ENCODE data around the gene GGT7. TPM values are rescaled to one million over a fixed set of nuclear protein-coding genes. Genes with fewer than 3 reads are reported as not detected.
"Not testable (repeated sequence)": the region's sequence is repeated elsewhere in the genome, so short reads cannot be mapped to it uniquely, and the experiment has no call there.

GGT7 gene
- total RNA-seq, 1 donor from 2014 or later, result 17.3 TPM

DNA sequence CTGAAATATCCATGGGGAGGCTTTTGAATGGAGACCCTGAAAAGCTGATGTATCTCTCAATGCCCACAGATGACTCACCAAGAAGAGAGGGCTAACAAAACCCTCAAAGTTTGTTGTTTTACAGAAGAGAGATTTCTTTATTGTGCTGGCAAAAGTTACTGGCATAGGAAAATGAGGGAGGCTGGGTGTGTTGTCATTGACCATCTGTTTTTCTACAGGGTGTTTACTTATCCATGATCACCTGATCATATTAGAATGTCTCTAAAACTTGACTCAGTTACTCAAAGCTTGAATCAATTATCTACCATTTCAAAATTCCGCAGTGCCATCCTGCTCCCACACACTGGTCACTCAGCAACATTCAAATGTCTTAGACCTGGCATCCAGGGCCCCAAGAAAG lies 57.0 kb downstream of the GGT7 start:
- no peak overlapping the region for H2AFZ ChIP-seq (ENCODE audit: low read depth, low read length)
- H3K36me3 Mint-ChIP-seq (ENCODE audit: low read depth, unreplicated experiment), result no peaks in the 10 kb centered on the region

GRCh38 chr20:34808583-34808982 lies 64.1 kb downstream of the GGT7 start:
- H4K20me1 ChIP-seq (ENCODE audit: insufficient read depth, low read length), result peaks cover 73% of the 10 kb centered on the region
- Mint-ChIP-seq H3K36me3 (ENCODE audit: low read depth, unreplicated experiment) (no peaks in the 10 kb centered on the region), H3K27me3 (ENCODE audit: low read depth, unreplicated experiment) (no peaks in the 10 kb centered on the region), H3K4me1 (ENCODE audit: low read depth, unreplicated experiment) (no peaks in the 10 kb centered on the region), H3K27ac (ENCODE audit: unreplicated experiment) (no peak overlapping the region), H3K4me3 (ENCODE audit: unreplicated experiment) (no peak overlapping the region), H3K9me3 (ENCODE audit: unreplicated experiment) (no peaks in the 10 kb centered on the region)
- no peaks in the 10 kb centered on the region for H3K4me1 ChIP-seq (ENCODE audit: insufficient read depth, low read length)
- DNase-seq (ENCODE audit: low read depth) (no peak), FAIRE-seq (no peak)
- H3K36me3 ChIP-seq (ENCODE audit: insufficient read depth, low read length), result no peaks in the 10 kb centered on the region
- no peak overlapping the region for H3K9ac ChIP-seq (ENCODE audit: low read length)
- H3K79me2 ChIP-seq (ENCODE audit: insufficient read depth, low read length), result peaks cover 80% of the 10 kb centered on the region
- TF ChIP-seq EZH2 (IDR thresholded peaks at IDR 0.05; ENCODE audit: insufficient read depth, low read length), result no peak
- TF ChIP-seq, protein P1, sequence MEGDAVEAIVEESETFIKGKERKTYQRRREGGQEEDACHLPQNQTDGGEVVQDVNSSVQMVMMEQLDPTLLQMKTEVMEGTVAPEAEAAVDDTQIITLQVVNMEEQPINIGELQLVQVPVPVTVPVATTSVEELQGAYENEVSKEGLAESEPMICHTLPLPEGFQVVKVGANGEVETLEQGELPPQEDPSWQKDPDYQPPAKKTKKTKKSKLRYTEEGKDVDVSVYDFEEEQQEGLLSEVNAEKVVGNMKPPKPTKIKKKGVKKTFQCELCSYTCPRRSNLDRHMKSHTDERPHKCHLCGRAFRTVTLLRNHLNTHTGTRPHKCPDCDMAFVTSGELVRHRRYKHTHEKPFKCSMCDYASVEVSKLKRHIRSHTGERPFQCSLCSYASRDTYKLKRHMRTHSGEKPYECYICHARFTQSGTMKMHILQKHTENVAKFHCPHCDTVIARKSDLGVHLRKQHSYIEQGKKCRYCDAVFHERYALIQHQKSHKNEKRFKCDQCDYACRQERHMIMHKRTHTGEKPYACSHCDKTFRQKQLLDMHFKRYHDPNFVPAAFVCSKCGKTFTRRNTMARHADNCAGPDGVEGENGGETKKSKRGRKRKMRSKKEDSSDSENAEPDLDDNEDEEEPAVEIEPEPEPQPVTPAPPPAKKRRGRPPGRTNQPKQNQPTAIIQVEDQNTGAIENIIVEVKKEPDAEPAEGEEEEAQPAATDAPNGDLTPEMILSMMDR (IDR thresholded peaks at IDR 0.05; ENCODE audit: insufficient read depth, low read depth, low read length), result no peak
- H2AFZ ChIP-seq (ENCODE audit: low read depth, low read length), result no peak overlapping the region
- H3K4me2 ChIP-seq (ENCODE audit: low read length), result no peak overlapping the region
- H3K27me3 ChIP-seq (ENCODE audit: insufficient read depth, low read length), result no peaks in the 10 kb centered on the region
- no peaks in the 10 kb centered on the region for H3K9me3 ChIP-seq (ENCODE audit: insufficient read depth, low read depth, low read length)
- no peak overlapping the region for H3K27ac ChIP-seq (ENCODE audit: low read depth, low read length)
- no peak overlapping the region for H3K4me3 ChIP-seq (ENCODE audit: insufficient read depth, low read depth, low read length)

More for the DNA sequence above, 57.0 kb downstream of the GGT7 start:
- no peaks in the 10 kb centered on the region for H3K9me3 ChIP-seq (ENCODE audit: insufficient read depth, low read depth, low read length)
- H3K79me2 ChIP-seq (ENCODE audit: insufficient read depth, low read length), result peaks cover 99% of the 10 kb centered on the region
- H3K4me3 ChIP-seq (ENCODE audit: insufficient read depth, low read depth, low read length), result no peak overlapping the region
- Mint-ChIP-seq H3K27me3 (ENCODE audit: low read depth, unreplicated experiment) (no peaks in the 10 kb centered on the region), H3K4me1 (ENCODE audit: low read depth, unreplicated experiment) (peaks cover 9% of the 10 kb centered on the region), H3K27ac (ENCODE audit: unreplicated experiment) (no peak overlapping the region), H3K9me3 (ENCODE audit: unreplicated experiment) (no peaks in the 10 kb centered on the region), H3K4me3 (ENCODE audit: unreplicated experiment) (peak overlapping the region; percentile 41)
- no peaks in the 10 kb centered on the region for H3K36me3 ChIP-seq (ENCODE audit: insufficient read depth, low read length)
- H3K4me2 ChIP-seq (ENCODE audit: low read length), result no peak overlapping the region
- TF ChIP-seq, protein P1 (IDR thresholded peaks at IDR 0.05; ENCODE audit: insufficient read depth, low read depth, low read length), result no peak
- TF ChIP-seq EZH2 (IDR thresholded peaks at IDR 0.05; ENCODE audit: insufficient read depth, low read length), result no peak
- DNase-seq (ENCODE audit: low read depth) (no peak), FAIRE-seq (no peak)
- no peak overlapping the region for H3K27ac ChIP-seq (ENCODE audit: low read depth, low read length)
- H3K27me3 ChIP-seq (ENCODE audit: insufficient read depth, low read length), result no peaks in the 10 kb centered on the region
- peaks cover 86% of the 10 kb centered on the region for H4K20me1 ChIP-seq (ENCODE audit: insufficient read depth, low read length)
- no peak overlapping the region for H3K9ac ChIP-seq (ENCODE audit: low read length)
- peaks cover 3% of the 10 kb centered on the region for H3K4me1 ChIP-seq (ENCODE audit: insufficient read depth, low read length)

GRCh38 chr20:34807944-34808465 lies 64.7 kb downstream of the GGT7 start:
- H3K27me3 Mint-ChIP-seq (ENCODE audit: low read depth, unreplicated experiment); H3K4me1 Mint-ChIP-seq (ENCODE audit: low read depth, unreplicated experiment); H3K27ac Mint-ChIP-seq (ENCODE audit: unreplicated experiment); H3K9ac ChIP-seq (ENCODE audit: low read length); H3K9me3 ChIP-seq (ENCODE audit: insufficient read depth, low read depth, low read length); H3K4me3 ChIP-seq (ENCODE audit: insufficient read depth, low read depth, low read length); H3K36me3 Mint-ChIP-seq (ENCODE audit: low read depth, unreplicated experiment); H3K4me1 ChIP-seq (ENCODE audit: insufficient read depth, low read length); H3K27ac ChIP-seq (ENCODE audit: low read depth, low read length); H3K27me3 ChIP-seq (ENCODE audit: insufficient read depth, low read length); H3K9me3 Mint-ChIP-seq (ENCODE audit: unreplicated experiment); H3K4me3 Mint-ChIP-seq (ENCODE audit: unreplicated experiment); FAIRE-seq; H2AFZ ChIP-seq (ENCODE audit: low read depth, low read length); DNase-seq (ENCODE audit: low read depth); H3K36me3 ChIP-seq (ENCODE audit: insufficient read depth, low read length); H3K4me2 ChIP-seq (ENCODE audit: low read length): not testable (repeated sequence)
- H3K79me2 ChIP-seq (ENCODE audit: insufficient read depth, low read length), result peaks cover 80% of the 10 kb centered on the region
- H4K20me1 ChIP-seq (ENCODE audit: insufficient read depth, low read length), result peaks cover 74% of the 10 kb centered on the region
